Measurements from ENCODE around the gene PPP1R14D.

DNA sequence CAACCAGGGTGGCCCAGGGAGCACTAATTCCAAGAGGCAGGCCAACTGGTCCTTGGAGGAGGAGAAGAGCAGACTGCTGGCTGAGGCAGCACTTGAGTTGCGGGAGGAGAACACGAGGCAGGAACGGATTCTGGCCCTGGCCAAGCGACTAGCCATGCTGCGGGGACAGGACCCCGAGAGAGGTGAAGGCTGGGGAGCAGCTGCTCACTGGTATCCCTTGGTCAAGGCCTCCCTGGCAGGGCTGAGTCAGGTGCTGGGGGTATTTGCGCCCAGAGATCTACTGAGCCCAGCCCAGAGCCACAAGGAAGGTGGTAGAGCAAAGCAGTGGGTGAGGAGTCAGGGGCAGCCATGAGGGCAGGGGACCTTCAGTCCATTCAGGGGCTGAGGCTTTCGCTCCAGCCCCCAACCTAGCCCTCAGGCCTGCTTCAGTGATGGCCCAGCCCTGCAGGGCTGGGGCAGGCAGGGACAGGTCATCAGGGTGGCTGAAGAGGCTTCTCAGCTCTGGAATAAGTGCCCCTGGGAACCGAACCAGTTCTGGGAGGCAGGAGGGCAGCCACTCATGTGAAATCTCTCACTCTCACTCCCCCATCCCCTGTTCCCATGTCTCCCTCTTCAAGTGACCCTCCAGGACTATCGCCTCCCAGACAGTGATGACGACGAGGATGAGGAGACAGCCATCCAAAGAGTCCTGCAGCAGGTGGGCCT lies 15.6 kb downstream of the PPP1R14D start:
- TF ChIP-seq SIN3A (IDR thresholded peaks at IDR 0.05; ENCODE audit: borderline replicate concordance, insufficient read depth, low read length) (no peak), TAF1 (IDR thresholded peaks at IDR 0.05; ENCODE audit: borderline replicate concordance, insufficient read depth, low read length) (no peak), FOXP2 (optimal IDR thresholded peaks at IDR 0.05; ENCODE audit: borderline replicate concordance, extremely low read depth, extremely low read length, insufficient read depth) (no peak), POLR2AphosphoS5 (IDR thresholded peaks at IDR 0.05; ENCODE audit: low read depth, low read length) (no peak)
